Measurements from ENCODE around the gene ZNF567.
A peak's percentile ranks its signal among the peaks of the same experiment; 100 is the strongest.
"Not testable (repeated sequence)": the region's sequence is repeated elsewhere in the genome, so short reads cannot be mapped to it uniquely, and the experiment has no call there.

The ZNF567 gene

DNA sequence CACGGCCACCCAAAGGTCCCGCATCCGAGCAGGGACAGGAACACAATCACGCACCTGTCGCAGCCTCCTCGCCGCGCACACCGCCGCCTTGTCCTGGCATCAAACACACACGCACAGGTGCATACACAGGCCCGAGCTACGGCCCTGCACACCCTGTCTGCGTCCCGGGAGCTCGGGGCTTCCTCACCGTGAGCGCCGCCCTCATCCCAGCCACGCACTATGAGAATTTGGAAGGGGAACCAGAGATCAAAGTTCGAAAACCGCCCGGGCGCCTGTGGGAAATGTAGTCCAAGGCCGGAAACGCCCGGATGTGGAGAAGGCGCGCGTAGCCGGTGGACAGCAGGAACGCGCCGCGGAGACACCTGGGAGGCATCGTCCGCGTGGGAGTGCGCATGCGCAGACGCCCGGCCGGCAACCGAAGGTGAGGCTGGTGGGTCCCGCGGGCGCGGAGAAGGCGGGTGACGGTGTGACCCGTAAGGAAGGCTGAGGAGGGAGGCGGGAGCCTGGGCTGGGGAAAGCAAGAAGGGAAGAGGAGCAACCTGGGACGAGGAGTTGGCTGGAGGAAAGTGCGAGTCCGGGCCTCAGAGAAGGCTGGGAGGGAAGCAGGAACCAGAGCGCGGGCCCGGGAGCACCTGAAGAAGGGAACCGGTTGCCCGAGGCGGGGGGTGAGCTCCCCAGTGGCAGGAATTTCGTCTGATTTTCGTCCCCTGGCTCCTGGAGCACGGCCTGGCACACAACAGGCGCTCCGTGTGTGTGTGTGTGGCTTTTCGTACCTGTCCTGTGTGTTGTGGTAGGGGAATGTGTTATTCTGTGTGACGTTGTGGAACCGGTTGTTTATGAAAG is at the start of gene ZNF567:
Gene ZNF567 (plus strand): TSS at position 399 of the 843 bp plus-strand sequence. CDS start 7,256 bp downstream, outside the sequence.
- DNase-seq: peak; percentile 82

DNA sequence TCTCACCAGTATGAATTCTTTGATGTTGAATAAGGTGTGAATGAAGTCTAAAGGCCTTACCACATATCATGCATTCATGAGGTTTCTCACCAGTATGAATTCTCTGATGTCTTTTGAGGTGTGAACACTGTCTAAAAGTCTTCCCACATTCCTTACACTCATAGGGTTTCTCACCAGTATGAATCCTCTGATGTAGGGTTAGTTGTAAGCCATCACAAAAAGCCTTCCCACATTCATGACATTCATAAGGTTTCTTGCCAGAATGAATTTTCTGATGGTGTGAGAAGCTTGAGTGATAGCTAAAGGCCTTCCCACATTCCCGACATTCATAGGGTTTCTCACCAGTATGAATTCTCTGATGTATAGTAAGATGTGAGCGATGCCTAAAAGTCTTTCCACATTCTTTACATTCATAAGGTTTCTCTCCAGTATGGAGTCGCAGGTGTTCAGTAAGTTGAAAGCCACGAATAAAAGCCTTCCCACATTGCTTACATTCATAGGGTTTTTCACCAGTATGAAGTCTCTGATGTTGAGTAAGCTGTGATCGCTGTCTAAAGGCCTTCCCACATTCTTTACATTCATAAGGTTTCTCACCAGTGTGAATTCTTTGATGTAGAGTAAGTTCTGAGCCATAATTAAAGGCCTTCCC is 48.4 kb upstream of the ZNF567 start:
- no peak for DNase-seq

DNA sequence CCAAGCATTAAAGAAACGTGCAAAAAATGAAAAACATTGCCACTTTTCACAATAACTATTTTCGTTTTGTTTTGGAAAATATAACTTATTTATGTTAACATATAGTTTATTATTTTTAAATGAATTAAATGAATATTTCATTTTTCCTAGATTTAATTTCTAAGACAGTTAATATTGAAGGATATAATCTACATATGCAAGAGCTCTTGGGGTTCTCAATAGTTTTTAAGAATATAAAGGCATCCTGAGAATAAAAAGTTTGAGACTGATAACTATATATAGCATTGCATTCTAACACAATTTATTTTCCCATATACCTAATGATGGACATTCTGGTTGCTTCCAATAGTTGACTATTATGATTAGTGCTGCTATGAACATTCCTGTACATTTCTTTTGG is 40.7 kb upstream of the ZNF567 start:
- DNase-seq: no peak

DNA sequence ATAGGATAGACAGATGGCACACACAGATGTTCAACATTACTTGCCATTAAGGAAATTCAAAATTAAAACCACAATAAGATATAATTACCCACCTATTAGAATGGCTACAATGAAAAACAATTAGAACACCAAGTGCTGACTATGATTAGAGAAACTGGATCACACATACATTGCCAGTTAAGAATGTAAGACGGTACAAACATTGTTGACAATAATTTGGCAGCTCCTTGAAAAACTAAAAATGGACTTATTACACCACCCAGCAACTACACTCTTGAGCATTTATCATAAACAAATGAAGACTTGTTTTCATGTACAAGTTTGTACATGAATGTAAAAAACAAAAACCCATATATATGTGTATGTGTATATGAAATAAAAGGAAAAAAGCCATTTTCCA is 34.5 kb upstream of the ZNF567 start:
- no peak for DNase-seq

DNA sequence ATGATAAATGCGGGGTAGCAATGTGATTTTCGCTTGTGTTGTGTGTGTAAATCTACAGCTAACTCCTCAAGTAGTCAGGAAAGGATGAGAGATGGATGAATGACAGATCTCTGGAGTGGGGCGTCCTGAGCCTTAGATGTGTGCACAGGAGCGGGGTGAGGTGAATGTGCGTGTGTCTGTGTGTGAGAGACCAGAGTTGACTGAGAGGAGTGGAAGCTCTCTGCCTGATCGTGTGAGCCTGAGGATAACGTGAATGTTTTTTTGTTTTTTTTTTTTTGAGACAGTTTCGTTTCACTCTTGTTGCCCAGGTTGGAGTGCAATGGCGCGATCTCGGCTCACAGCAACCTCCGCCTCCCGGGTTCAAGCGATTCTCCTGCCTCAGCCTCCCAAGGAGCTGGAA is 21.6 kb upstream of the ZNF567 start:
- DNase-seq: no peak

DNA sequence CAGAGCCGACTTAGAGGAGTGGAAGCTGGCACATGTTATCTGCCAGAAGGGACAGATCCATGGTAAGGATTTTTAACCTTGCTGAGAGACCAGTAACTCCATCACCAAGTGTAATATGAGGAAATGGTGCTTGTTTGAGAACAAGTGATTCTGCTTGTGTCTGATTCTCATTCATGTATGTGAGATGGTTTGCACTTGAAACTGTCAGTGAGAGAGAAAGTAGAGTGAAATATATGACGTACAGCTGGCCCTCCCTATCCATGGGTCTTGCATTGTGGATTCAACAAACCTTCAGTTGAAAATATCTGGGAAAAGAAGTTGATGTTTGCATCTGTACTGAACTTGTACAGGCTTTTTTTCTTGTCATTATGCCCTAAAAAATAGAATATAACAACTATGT is 18.8 kb upstream of the ZNF567 start:
- no peak for DNase-seq

DNA sequence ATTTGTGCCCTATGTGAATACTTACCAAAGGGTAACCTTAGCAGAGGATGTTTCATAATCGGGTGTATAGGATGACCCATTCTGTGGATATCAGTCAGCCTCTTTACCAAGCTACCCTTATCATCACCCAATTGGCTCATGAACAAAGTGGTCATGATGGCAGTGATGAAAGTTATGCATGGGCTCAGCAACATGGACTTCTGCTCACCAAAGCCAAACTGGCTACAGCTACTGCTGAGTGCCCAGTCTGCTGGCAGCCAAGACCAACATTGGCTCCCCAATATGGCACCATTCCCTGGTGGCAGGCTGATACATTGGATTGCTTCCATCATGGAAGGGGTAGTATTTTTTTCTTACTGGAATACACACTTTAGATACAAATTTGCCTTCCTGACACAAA is 15.0 kb upstream of the ZNF567 start:
- DNase-seq: no peak

DNA sequence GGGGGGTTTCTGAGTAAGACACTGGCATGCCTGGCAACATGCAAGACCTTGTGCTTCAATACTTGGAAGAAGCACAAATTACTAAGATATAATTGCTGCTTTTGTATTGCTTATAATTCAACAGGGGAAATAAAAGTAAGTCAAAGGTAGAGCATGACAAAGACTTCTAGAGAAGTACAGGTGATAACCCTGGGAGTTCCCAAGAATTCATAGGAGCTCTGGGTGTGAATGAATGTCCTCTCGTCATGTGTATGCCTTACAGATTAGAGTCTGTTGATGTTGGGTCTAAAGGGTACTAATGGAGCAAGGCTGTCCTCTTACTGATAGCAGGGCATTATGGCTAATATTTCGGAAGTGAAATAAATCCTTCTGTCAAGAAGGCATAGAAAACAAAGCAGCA is 13.2 kb upstream of the ZNF567 start:
- no peak for DNase-seq

DNA sequence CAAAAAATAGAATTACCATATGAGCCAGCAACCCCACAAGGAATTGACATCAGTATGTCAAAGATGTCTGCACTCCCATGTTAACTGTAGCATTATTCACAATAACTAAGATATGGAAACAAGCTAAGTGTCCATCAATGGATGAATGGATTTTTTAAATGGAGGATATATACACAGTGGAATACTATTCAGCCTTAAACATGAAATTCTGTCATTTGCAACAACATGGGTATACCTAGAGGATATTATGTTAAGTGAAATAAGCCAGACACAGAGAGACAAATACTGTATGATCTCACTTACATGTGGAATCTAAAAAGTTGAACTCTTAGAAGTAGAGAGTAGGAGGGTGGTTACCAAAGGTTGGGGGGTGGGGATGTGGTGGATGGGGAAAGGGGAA is 8.0 kb upstream of the ZNF567 start:
- DNase-seq: no peak

DNA sequence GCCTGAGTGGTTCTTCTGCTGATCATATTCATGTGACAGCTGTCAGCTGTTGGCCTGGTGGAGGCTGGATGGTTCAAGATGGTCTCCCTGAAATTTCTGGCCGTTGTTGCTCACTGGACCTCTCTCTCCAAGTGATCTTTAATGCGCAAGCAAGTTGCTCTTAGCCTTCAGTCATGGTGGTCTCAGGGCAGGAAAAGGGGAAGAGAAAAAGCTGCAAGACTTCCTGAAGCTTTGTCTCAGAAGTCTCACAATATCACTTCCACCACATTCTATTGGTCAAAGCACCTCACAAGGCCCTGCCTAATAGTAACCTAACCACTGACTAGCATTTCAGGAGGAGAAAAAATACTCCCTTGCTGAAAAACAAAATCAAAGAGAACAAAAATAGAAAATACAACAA is 1.6 kb upstream of the ZNF567 start:
- DNase-seq: no peak

DNA sequence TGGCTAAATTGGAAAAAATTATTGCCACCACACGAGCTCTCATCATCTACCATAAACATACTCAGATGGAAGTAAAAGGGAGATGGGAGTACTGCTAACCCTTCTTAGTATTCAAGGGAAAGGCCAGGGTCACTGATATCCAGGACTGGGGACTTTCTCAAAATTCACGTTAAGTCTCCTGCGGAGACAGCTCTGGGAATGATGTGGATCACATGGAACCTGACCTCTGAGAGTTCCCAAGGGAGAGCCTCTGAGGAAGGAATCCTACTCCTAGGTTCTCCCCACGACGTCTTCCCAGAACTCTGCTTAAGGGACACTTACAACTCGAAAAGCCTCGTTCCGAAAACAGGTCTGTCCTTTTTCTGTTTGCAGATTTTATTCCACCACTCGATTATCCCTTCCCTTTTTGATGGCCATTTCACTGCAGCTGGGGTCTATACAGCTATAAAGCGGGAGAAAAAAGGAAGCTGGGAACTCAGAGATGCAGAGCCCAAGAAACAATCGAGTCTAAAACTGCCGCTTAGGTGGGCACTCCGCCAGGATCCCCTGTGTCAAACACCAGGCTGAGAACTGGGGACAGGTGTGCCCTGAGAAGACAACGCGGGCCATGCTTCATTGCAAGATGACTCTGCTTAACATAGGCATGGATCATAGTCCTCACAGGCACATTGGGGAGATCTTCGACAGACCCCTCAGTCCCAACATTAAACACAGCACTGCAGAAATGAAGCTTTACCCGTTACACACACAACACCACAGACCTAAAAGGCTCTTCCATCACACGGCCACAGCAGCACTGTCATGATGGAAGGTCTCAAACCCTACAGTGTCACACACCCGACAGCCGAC is 823 bp upstream of the ZNF567 start:
- DNase-seq: no peak

DNA sequence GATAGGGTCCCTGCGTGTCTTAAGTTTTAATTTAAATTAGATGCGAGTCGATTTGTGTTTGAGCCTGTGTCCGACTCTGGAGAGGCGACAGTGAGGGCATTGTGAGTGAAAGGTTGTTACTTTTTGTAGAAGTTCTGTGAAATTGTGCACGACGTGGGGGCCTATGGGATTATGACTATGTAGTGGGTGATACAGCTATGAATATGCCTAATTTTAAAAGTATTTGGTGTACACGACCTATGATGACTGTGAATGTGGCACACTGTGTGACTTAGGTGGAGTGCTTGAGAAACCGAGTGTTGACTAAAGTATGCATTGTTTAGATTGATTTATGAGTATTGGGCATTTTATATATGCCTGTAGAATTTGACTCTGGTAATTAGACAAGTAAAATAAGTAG is 646 bp downstream of the ZNF567 start:
- no peak for DNase-seq

DNA sequence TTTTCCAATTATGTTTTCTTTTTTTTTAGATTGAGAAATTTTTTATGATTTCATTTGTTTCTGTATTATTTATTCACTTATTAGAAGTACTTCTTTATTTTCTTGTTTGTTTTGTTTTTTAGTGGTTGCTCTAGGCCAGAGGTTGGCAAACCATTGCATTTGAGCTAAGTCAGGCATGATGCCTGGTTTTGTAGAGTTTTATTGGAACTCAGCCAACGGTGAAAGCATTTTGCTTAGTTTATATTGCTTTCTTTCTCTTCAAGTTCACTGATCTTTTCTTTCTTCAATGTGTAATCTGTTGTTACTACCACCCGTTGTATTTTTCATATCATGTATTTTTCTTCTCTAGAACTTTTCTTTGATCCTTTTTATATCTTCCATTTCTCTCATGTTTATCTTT is 19.7 kb downstream of the ZNF567 start:
- no peak for DNase-seq

DNA sequence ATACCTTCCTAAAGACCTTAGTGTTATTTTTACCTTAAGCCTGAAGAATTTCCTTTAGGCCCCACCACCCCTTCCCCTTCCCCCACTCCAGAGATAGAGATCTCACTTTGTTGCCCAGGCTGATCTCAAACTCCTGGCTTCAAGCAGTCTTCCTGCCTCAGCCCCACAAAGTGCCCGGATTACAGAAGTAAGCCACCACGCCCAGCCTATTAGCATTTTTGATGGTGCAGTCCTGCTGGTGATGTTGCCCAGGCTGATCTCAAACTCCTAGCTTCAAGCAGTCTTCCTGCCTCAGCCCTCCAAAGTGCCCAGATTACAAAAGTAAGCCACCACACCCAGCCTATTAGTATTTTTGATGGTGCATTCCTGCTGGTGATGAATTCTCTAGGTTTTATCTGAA is 22.0 kb downstream of the ZNF567 start:
- no peak for DNase-seq

DNA sequence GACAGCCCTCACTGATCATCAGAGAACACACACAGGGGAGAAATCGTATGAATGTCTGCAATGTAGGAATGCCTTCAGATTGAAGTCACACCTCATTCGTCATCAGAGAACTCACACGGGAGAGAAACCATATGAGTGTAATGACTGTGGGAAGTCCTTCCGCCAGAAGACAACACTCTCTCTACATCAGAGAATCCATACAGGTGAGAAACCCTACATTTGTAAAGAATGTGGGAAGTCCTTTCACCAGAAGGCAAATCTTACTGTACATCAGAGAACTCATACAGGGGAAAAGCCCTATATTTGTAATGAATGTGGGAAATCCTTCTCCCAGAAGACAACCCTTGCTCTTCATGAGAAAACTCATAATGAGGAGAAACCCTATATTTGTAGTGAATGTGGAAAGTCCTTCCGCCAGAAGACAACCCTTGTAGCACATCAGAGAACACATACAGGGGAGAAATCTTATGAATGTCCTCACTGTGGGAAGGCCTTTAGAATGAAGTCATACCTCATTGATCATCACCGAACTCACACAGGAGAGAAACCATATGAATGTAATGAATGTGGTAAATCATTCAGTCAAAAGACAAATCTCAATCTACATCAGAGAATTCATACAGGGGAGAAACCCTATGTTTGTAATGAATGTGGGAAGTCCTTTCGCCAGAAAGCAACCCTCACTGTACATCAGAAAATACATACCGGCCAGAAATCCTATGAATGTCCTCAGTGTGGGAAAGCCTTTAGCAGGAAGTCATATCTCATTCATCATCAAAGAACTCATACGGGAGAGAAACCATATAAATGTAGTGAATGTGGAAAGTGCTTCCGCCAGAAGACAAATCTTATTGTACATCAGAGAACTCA is 32.5 kb downstream of the ZNF567 start:
- DNase-seq: no peak

DNA sequence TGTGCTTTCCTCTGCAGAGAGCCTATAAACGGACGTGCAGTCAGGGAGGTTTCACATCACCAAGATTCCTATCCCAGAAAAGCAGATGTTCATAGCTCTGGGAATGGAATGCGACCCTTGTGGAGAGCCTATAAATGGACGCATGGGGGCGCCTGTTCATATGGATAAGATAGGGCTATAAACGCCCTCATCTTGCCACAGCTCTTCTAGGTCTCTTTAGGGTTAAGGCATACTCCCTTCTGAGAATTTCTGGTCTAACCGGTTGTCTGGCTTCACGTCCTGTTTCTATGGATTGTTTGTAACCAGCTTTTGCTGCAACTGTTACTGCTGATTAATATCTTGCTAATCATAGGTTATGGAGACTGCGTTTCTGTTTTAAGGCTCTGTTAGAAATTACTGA is 48.8 kb downstream of the ZNF567 start:
- not testable (repeated sequence) for DNase-seq

DNA sequence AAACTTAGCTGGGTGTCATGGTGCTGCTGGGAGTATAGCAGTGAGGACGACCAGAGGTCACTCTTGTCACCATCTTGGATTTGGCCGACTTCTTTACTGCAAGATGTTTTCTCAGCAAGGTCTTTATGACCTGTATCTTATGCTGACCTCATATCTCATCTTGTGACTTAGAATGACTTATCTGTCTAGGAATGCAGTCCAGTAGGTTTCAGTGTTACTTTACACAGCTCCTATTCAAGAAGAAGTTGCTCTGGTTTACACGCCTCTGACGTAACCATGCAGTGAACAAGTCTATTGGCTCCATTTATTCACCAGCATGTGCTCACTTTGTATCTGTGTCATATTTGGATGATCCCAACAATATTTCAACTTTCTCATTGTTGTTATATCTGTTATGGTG is 58.5 kb downstream of the ZNF567 start:
- DNase-seq: no peak

DNA sequence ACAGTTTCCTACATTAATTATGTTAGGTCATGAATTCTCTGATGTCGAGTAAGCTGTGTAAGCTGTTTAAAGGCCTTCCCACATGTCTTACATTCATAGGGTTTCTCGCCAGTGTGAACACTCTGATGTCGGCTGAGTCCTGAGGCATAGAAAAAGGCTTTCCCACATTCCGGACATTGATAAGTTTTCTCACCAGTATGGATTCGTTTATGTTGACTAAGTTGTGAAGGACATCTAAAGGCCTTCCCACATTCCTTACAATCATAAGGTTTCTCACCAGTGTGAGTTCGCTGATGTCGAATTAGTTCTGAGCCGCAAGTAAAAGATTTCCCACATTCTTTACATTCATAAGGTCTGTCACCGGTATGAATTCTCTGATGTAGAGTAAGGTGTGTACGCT is 60.3 kb downstream of the ZNF567 start:
- DNase-seq: no peak

DNA sequence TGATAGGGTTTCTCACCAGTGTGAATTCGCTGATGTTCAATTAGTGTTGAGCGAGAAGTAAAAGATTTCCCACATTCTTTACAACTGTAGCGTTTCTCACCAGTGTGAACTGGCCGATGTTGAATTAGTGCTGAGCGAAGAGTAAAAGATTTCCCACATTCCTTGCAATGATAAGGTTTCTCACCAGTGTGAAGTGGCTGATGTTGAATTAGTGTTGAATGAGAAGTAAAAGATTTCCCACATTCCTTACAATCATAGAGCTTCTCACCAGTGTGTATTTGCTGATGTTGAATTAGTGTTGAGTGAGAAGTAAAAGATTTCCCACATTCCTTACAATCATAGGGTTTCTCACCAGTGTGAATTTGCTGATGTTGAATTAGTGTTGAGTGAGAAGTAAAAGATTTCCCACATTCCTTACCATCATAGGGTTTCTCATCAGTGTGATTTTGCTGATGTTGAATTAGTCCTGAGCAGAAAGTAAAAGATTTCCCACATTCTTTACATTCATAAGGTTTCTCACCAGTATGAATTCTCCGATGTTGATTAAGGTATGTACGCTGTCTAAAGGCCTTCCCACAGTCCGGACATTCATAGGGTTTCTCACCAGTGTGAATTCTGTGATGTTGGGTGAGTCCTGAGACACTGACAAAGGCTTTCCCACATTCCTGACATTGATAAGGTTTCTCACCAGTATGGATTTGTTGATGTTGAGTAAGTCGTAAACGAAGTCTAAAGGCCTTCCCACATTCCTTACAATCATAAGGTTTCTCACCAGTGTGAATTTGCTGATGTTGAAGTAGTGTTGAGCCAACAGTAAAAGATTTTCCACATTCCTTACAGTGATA is 61.2 kb downstream of the ZNF567 start:
- no peak for DNase-seq

DNA sequence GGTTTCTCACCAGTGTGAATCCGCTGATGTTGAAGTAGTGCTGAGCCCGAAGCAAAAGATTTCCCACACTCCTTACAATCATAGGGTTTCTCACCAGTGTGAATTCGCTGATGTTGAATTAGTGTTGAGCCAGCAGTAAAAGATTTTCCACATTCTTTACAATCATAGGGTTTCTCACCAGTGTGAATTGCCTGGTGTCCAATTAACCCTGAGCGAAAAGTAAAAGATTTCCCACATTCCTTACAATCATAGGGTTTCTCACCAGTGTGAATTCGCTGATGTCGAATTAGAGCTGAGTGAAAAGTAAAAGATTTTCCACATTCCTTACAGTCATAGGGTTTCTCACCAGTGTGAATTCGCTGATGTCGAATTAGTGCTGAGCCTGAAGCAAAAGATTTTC is 62.2 kb downstream of the ZNF567 start:
- not testable (repeated sequence) for DNase-seq

DNA sequence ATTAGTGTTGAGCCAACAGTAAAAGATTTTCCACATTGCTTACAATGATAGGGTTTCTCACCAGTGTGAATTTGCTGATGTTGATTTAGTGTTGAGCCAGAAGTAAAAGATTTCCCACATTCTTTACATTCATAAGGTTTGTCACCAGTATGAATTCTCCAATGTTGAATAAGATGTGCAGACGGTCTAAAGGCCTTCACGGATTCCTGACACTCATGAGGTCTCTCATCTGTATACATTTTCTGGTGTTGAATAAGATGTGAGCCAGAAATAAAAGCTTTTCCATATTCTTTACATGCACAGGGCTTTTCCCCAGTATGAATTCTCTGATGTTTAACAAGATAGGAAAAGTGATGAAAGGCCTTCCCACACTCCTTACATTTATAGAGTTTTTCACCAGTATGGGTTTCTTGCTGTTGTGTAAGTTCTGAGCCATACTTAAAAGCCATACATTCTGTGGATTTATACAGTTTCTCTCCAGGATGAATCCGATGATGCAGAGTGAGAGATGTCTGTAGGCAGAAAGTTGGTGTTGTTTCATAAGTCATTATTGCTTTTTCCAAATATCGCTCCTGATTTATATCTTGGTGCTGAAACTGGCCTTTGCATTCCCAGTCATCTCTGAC is 62.8 kb downstream of the ZNF567 start:
- DNase-seq: no peak
